Vagina (tissue), 2 donors: ENCODE results near the gene LTBP2.

Experiments
- CTCF ChIP-seq, 3 experiments: fragments of 450-650 bp in 2 of 3; fragments of 200-600 bp in 1 of 3; sonication (generic) in 1 of 3; IDR thresholded peaks; one replicate each; pipeline ENCODE4 v1.5.1; 2017 to 2019; ENCODE audit warnings: antibody characterized with exemption in 3 of 3, mild to moderate bottlenecking in 2 of 3, moderate library complexity in 2 of 3
- POLR2A ChIP-seq, 2 donors: fragments of 450-650 bp; IDR thresholded peaks; one replicate each; pipeline ENCODE4 v1.6.1; 2017; ENCODE audit warnings: antibody characterized with exemption in 2 of 2, mild to moderate bottlenecking in 2 of 2, moderate library complexity in 2 of 2

- no peak for TF ChIP-seq POLR2A (IDR thresholded peaks at IDR 0.05)
- TF ChIP-seq CTCF (IDR thresholded peaks at IDR 0.05), result no peak
Measured at GRCh38 chr14:74656964-74657363, 44.9 kb upstream of the LTBP2 start.
